BLaER1 (cell line): ENCODE measurements around the gene ST3GAL4.
A peak's percentile ranks its signal among the peaks of the same experiment; 100 is the strongest.
"Not testable (repeated sequence)": the region's sequence is repeated elsewhere in the genome, so short reads cannot be mapped to it uniquely, and the experiment has no call there.

Experiments
- H3K27ac ChIP-seq: shearing (Covaris generic); formaldehyde crosslinking; 2 replicates; pipeline ENCODE4 v1.8.1; 2022
- H3K27me3 ChIP-seq: shearing (Covaris generic); formaldehyde crosslinking; 2 replicates; pipeline ENCODE4 v1.8.1; 2022
- H3K36me3 ChIP-seq: shearing (Covaris generic); formaldehyde crosslinking; 2 replicates; pipeline ENCODE4 v1.8.1; 2022
- H3K4me1 ChIP-seq: shearing (Covaris generic); formaldehyde crosslinking; 2 replicates; pipeline ENCODE4 v1.8.1; 2022
- H3K4me2 ChIP-seq: shearing (Covaris generic); formaldehyde crosslinking; 2 replicates; pipeline ENCODE4 v1.8.1; 2022
- H3K4me3 ChIP-seq: shearing (Covaris generic); formaldehyde crosslinking; 2 replicates; pipeline ENCODE4 v1.8.1; 2022
- H3K9ac ChIP-seq: shearing (Covaris generic); formaldehyde crosslinking; 2 replicates; pipeline ENCODE4 v1.8.1; 2022
- H3K9me3 ChIP-seq: shearing (Covaris generic); formaldehyde crosslinking; 2 replicates; pipeline ENCODE4 v1.8.1; 2022
- H4K20me1 ChIP-seq: shearing (Covaris generic); formaldehyde crosslinking; 2 replicates; pipeline ENCODE4 v1.8.1; 2022
- Cebpa-rat ChIP-seq: shearing (Covaris generic); IDR thresholded peaks from 2 replicates; pipeline ENCODE4 v1.8.1; 2022

Gene ST3GAL4

DNA sequence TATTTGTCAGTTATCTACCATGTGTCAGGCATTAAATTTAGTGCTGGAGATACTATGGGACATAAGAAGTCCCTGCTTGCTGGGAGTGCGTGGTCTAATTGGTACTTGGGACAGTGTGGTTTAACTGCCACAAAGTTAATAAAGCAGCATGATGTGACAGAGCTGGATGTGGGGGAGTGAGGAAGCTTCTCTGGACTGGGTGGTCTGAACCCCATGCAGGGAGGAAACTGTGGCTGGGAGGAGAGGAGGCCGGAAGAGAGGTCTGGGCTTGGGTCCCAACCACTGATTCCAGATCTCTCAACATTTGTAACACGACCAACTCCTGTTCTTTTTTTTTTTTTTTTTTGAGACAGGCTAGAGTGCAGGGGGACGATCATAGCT is 37.1 kb downstream of the ST3GAL4 start:
- H3K9ac ChIP-seq: peak overlapping the region; percentile 18; the same call in 1 of the 2 replicates
- peak overlapping the region; percentile 69 for H3K27ac ChIP-seq
- peak overlapping the region; percentile 84 for H3K4me2 ChIP-seq

GRCh38 chr11:126393143-126393542 is 37.7 kb downstream of the ST3GAL4 start:
- TF ChIP-seq Cebpa-rat: no peak
- Histone ChIP-seq H3K27ac (peak overlapping the region; percentile 69), H4K20me1 (no peaks in the 10 kb centered on the region), H3K36me3 (peaks cover 2% of the 10 kb centered on the region; the same call in 1 of the 2 replicates), H3K9me3 (no peaks in the 10 kb centered on the region), H3K9ac (no peak overlapping the region; the same call in 1 of the 2 replicates), H3K4me2 (peak overlapping the region; percentile 84), H3K4me1 (peaks cover 41% of the 10 kb centered on the region), H3K4me3 (no peak overlapping the region), H3K27me3 (no peaks in the 10 kb centered on the region)

More for the DNA sequence above, 37.1 kb downstream of the ST3GAL4 start:
- H3K36me3 ChIP-seq: no peaks in the 10 kb centered on the region
- no peaks in the 10 kb centered on the region for H3K9me3 ChIP-seq
- TF ChIP-seq Cebpa-rat: no peak
- H3K27me3 ChIP-seq: no peaks in the 10 kb centered on the region
- H3K4me3 ChIP-seq: peak overlapping the region; percentile 18; the same call in 1 of the 2 replicates
- H4K20me1 ChIP-seq: no peaks in the 10 kb centered on the region
- H3K4me1 ChIP-seq: peaks cover 47% of the 10 kb centered on the region

DNA sequence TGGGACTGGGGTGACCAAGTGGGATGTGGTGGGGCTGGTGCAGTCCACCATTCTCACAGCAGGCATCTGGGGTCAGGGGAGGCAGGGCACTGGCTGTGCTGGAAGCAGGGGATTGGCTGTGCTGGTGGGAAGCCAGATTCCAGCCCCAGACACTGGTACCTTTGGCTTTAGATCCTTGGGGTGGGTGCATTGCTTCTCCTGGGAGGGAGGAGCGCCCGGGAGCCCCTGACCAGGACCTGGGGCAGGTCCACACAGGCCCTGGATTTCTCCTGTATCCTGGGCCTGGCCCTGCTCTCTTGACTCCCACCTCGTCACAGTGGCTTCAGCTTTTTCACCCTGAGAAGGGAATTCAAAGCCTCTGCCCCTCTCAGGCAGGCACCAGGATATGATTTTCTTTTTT is 38.5 kb downstream of the ST3GAL4 start:
- Histone ChIP-seq H4K20me1 (0 out of 2 replicates have a peak, but pooled peaks cover 7% of the 10 kb centered on the region), H3K9ac (no peak overlapping the region), H3K9me3 (no peaks in the 10 kb centered on the region), H3K4me1 (peaks cover 34% of the 10 kb centered on the region), H3K4me2 (0 out of 2 replicates have a peak overlapping the region, but pooled peaks have one; percentile 84), H3K27ac (no peak overlapping the region), H3K27me3 (no peaks in the 10 kb centered on the region), H3K36me3 (peaks cover 6% of the 10 kb centered on the region; the same call in 1 of the 2 replicates), H3K4me3 (no peak overlapping the region)
- no peak for TF ChIP-seq Cebpa-rat

DNA sequence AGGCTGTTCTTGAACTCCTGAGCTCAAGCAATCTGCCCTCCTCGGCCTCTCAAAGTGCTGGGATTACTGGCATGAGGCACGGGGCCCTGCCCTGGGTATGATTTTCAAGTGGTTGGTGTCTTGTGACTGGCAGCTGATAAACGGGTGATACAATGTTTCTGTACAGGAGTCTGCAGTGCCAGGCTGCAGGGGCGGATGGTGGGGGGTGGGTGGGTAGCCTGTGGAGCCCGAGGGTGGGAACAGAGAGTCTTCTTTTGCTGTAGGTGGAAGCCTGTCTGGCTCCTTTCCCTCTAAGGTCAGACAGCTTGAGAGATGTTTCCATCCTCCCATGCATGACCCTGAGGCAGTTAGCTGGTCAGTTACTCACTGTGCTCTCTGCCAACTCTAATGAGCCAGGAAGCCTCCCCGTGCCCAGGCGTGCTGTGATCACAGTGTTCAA is 39.2 kb downstream of the ST3GAL4 start:
- H3K9me3 ChIP-seq, H3K36me3 ChIP-seq, H3K9ac ChIP-seq, H3K4me3 ChIP-seq, H3K27me3 ChIP-seq, H4K20me1 ChIP-seq, H3K27ac ChIP-seq, H3K4me2 ChIP-seq: not testable (repeated sequence)
- H3K4me1 ChIP-seq: peaks cover 34% of the 10 kb centered on the region

- not testable (repeated sequence) for H3K27ac ChIP-seq, H3K4me2 ChIP-seq, H3K9me3 ChIP-seq, H3K27me3 ChIP-seq, H3K4me3 ChIP-seq, H3K9ac ChIP-seq, H3K36me3 ChIP-seq, H4K20me1 ChIP-seq
- peaks cover 34% of the 10 kb centered on the region for H3K4me1 ChIP-seq
Observed at GRCh38 chr11:126395784-126396183, 40.3 kb downstream of the ST3GAL4 start.

DNA sequence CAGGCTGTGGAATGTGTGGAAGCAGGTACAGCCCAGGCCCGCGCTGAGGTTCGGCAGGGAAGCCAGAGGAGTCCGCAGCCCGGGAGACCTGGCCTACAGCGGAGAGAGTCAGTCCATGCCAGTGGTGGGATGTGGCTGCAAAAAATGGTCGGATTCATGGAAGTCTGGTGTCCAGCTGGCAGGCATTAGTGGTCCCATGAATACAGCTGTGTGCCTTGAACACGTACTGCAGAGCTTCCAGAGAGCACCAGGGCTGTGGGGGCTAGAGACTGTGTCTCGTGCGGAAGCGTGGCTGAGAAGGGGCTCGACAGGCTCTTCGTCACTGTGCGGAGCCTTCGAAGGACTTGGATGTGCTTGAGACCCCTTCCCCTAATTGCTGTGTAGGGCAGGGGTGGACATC is 40.8 kb downstream of the ST3GAL4 start:
- not testable (repeated sequence) for H3K4me3 ChIP-seq, H3K27me3 ChIP-seq, H3K27ac ChIP-seq, H4K20me1 ChIP-seq, H3K9ac ChIP-seq, H3K4me2 ChIP-seq, H3K9me3 ChIP-seq, H3K36me3 ChIP-seq
- H3K4me1 ChIP-seq: peaks cover 31% of the 10 kb centered on the region

GRCh38 chr11:126396965-126397364 is 41.5 kb downstream of the ST3GAL4 start:
- no peaks in the 10 kb centered on the region for H3K9me3 ChIP-seq
- H4K20me1 ChIP-seq: 0 out of 2 replicates have a peak, but pooled peaks cover 7% of the 10 kb centered on the region
- no peak overlapping the region for H3K4me3 ChIP-seq
- peaks cover 6% of the 10 kb centered on the region; the same call in 1 of the 2 replicates for H3K36me3 ChIP-seq
- H3K27ac ChIP-seq: no peak overlapping the region
- TF ChIP-seq Cebpa-rat: no peak
- no peaks in the 10 kb centered on the region for H3K27me3 ChIP-seq
- H3K4me2 ChIP-seq: no peak overlapping the region
- no peak overlapping the region for H3K9ac ChIP-seq
- peaks cover 31% of the 10 kb centered on the region for H3K4me1 ChIP-seq

DNA sequence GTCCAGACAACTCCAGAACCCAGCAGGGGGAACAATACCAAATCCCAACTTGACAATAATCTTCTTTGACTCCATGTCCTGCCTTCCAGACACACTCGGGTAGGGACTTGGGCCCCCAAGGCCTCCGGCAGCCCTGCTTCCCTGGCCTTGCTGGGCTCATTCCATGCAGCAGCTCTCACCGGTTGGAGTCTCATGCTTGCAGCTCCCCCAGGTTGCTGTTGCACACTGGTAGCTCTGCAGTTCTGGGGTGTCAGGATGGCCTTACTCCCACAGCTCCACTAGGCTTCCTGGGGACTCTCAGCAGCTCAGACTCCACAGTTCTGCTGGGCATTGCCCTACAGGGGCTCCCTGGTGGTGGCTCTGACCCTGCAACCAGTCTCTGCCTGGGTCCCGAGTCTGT is 42.8 kb downstream of the ST3GAL4 start:
- H3K27ac ChIP-seq: no peak overlapping the region
- no peak overlapping the region for H3K9ac ChIP-seq
- no peak overlapping the region for H3K4me3 ChIP-seq
- H3K4me1 ChIP-seq: peaks cover 26% of the 10 kb centered on the region
- 0 out of 2 replicates have a peak, but pooled peaks cover 7% of the 10 kb centered on the region for H4K20me1 ChIP-seq
- H3K9me3 ChIP-seq: no peaks in the 10 kb centered on the region
- H3K4me2 ChIP-seq: no peak overlapping the region
- no peaks in the 10 kb centered on the region for H3K27me3 ChIP-seq
- no peak for TF ChIP-seq Cebpa-rat
- peaks cover 14% of the 10 kb centered on the region; the same call in 1 of the 2 replicates for H3K36me3 ChIP-seq

- Histone ChIP-seq H3K27ac (no peak overlapping the region), H3K36me3 (peaks cover 14% of the 10 kb centered on the region; the same call in 1 of the 2 replicates), H3K4me1 (peaks cover 21% of the 10 kb centered on the region), H3K4me2 (no peak overlapping the region), H3K9me3 (no peaks in the 10 kb centered on the region), H4K20me1 (0 out of 2 replicates have a peak, but pooled peaks cover 7% of the 10 kb centered on the region), H3K9ac (no peak overlapping the region), H3K27me3 (no peaks in the 10 kb centered on the region), H3K4me3 (no peak overlapping the region)
- no peak for TF ChIP-seq Cebpa-rat
Observed at GRCh38 chr11:126398721-126399120, 43.2 kb downstream of the ST3GAL4 start.

GRCh38 chr11:126400019-126400418 is 44.5 kb downstream of the ST3GAL4 start:
- peaks cover 14% of the 10 kb centered on the region; the same call in 1 of the 2 replicates for H3K36me3 ChIP-seq
- no peak overlapping the region for H3K4me2 ChIP-seq
- no peak overlapping the region for H3K9ac ChIP-seq
- peaks cover 17% of the 10 kb centered on the region for H3K4me1 ChIP-seq
- H3K27me3 ChIP-seq: no peaks in the 10 kb centered on the region
- H4K20me1 ChIP-seq: 0 out of 2 replicates have a peak, but pooled peaks cover 7% of the 10 kb centered on the region
- no peak overlapping the region for H3K27ac ChIP-seq
- H3K4me3 ChIP-seq: no peak overlapping the region
- no peak for TF ChIP-seq Cebpa-rat
- no peaks in the 10 kb centered on the region for H3K9me3 ChIP-seq

DNA sequence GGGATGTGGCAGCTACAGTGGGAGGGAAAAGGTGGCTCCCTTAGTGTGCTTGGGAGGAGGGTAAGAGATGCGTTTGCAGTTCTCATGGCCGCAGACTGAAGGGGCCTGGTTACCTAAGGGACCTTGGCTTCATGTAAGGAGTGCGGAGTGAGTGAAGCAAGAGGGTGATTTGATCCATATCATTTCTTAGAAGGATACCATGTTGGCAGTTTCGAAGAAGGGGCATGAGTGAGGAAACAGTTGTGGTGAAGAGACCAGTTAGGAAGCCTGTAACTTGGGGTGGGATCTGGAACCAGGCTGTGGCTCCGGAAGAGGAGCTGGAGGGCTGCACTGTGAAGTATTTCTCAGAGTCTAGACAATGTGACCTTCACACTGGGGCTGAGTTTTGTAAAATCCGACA is 45.0 kb downstream of the ST3GAL4 start:
- Histone ChIP-seq H3K4me3 (no peak overlapping the region), H3K36me3 (peaks cover 14% of the 10 kb centered on the region; the same call in 1 of the 2 replicates), H3K4me1 (peaks cover 17% of the 10 kb centered on the region), H3K9ac (no peak overlapping the region), H4K20me1 (0 out of 2 replicates have a peak, but pooled peaks cover 7% of the 10 kb centered on the region), H3K27me3 (no peaks in the 10 kb centered on the region), H3K4me2 (no peak overlapping the region), H3K27ac (no peak overlapping the region), H3K9me3 (no peaks in the 10 kb centered on the region)
- no peak for TF ChIP-seq Cebpa-rat
